ENCODE measurements around the gene NF1.

DNA sequence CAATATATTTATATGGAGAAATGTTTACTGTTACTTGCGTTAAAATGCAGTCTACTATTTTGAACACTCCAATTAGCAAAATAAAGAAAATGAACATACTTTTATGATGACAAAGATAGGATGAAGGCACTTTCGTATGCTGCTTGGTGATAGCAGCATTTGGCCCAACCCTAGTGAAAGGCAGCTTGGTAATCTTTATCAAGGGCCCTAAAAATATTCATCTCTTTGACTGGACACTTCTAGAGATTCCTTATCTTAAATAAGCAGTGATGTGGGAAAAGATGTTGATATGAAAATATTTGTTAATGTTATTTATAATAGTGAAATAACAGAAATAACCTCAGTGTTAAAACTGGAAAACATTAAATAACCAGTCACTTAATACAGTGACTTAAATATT lies 79.4 kb downstream of the NF1 start:
- TF ChIP-seq POLR2AphosphoS5 (IDR thresholded peaks at IDR 0.05; ENCODE audit: borderline replicate concordance, low read depth, low read length) (no peak), EZH2 (IDR thresholded peaks at IDR 0.05) (no peak)

Measured in SK-N-MC (cell line).